Stimulated activated CD4-positive, alpha-beta T cell treated with anti-CD3 and anti-CD28 coated beads, Interleukin-4, amount 100 ng/mL, for 1 hour (primary cell): ENCODE measurements around the gene KMT2C.
"Not testable (repeated sequence)": the region's sequence is repeated elsewhere in the genome, so short reads cannot be mapped to it uniquely, and the experiment has no call there.

Source experiments
- DNase-seq: peaks from one replicate; pipeline ENCODE4 v3.0.0-alpha.2; 2020

Gene KMT2C

GRCh38 chr7:152435384-152436110 lies at the start of gene KMT2C:
KMT2C (minus strand) TSS chr7:152436003; CDS start chr7:152435786, 217 bp downstream.
- DNase-seq, result peak; percentile 56

- DNase-seq, result no peak
Measured at GRCh38 chr7:152481082-152481481, 45.3 kb upstream of the KMT2C start.

GRCh38 chr7:152480664-152481063 lies 44.9 kb upstream of the KMT2C start:
- no peak for DNase-seq

GRCh38 chr7:152479595-152479994 lies 43.8 kb upstream of the KMT2C start:
- no peak for DNase-seq

- DNase-seq, result no peak
Measured at GRCh38 chr7:152478140-152478539, 42.3 kb upstream of the KMT2C start.

- no peak for DNase-seq
Measured at GRCh38 chr7:152477079-152477478, 41.3 kb upstream of the KMT2C start.

- no peak for DNase-seq
Measured at GRCh38 chr7:152476551-152476950, 40.7 kb upstream of the KMT2C start.

GRCh38 chr7:152471023-152471620 lies 35.3 kb upstream of the KMT2C start:
- DNase-seq, result not testable (repeated sequence)

- DNase-seq, result not testable (repeated sequence)
Measured at GRCh38 chr7:152470251-152471022, 34.6 kb upstream of the KMT2C start.

- DNase-seq, result not testable (repeated sequence)
Measured at GRCh38 chr7:152469576-152469975, 33.8 kb upstream of the KMT2C start.

GRCh38 chr7:152467225-152467624 lies 31.4 kb upstream of the KMT2C start:
- no peak for DNase-seq

GRCh38 chr7:152465119-152465387 lies 29.2 kb upstream of the KMT2C start:
- no peak for DNase-seq

- DNase-seq, result peak; percentile 76
Measured at GRCh38 chr7:152464312-152465118, 28.7 kb upstream of the KMT2C start.

- DNase-seq, result peak; percentile 100
Measured at GRCh38 chr7:152463709-152464311, 28.0 kb upstream of the KMT2C start.

GRCh38 chr7:152462995-152463708 lies 27.3 kb upstream of the KMT2C start:
- DNase-seq, result no peak

- DNase-seq, result no peak
Measured at GRCh38 chr7:152459724-152460251, 24.0 kb upstream of the KMT2C start.

- no peak for DNase-seq
Measured at GRCh38 chr7:152451356-152451755, 15.6 kb upstream of the KMT2C start.

- not testable (repeated sequence) for DNase-seq
Measured at GRCh38 chr7:152445386-152446008, 9.7 kb upstream of the KMT2C start.

- DNase-seq, result no peak
Measured at GRCh38 chr7:152443586-152443985, 7.8 kb upstream of the KMT2C start.

- no peak for DNase-seq
Measured at GRCh38 chr7:152442330-152442835, 6.6 kb upstream of the KMT2C start.

- DNase-seq, result not testable (repeated sequence)
Measured at GRCh38 chr7:152441810-152442209, 6.0 kb upstream of the KMT2C start.
